Kidney epithelial cell (primary cell): Measurements from ENCODE around the gene OCIAD1. TPM values are rescaled to one million over a fixed set of nuclear protein-coding genes. Genes with fewer than 3 reads are reported as not detected.
"Not testable (repeated sequence)": the region's sequence is repeated elsewhere in the genome, so short reads cannot be mapped to it uniquely, and the experiment has no call there.

Experiments used
- DNase-seq: peaks from one replicate; pipeline ENCODE4 v3.0.0-alpha.2; 2010; ENCODE audit warnings: low read depth
- H3K27me3 ChIP-seq: 2 replicates; pipeline ENCODE4 v1.6.0; 2011; ENCODE audit warnings: low read length; ENCODE audit not compliant: control insufficient read depth, insufficient read depth
- H3K36me3 ChIP-seq: 2 replicates; pipeline ENCODE4 v1.5.1; 2011; ENCODE audit warnings: low read length; ENCODE audit not compliant: control insufficient read depth, insufficient read depth
- H3K4me3 ChIP-seq: 2 replicates; pipeline ENCODE4 v1.5.1; 2011; ENCODE audit warnings: low read depth, mild to moderate bottlenecking, control low read depth, low read length
- CTCF ChIP-seq: IDR thresholded peaks from 2 replicates; pipeline ENCODE4 v1.5.1; 2011; ENCODE audit warnings: mild to moderate bottlenecking, moderate library complexity, low read length, control low read depth, inconsistent platforms; ENCODE audit not compliant: insufficient read depth, poor library complexity, severe bottlenecking
- total RNA-seq: library from RNA; depleted of rRNA; stranded (reverse); fragments of >200 nt; gene quantifications from 2 replicates; pipeline ENCODE4 v1.2.3, GENCODE V29; 2015

The OCIAD1 gene
- total RNA-seq, 1 donor from 2014 or later, result 166 TPM

- H3K36me3 ChIP-seq, result peaks cover 1% of the 10 kb centered on the region
- no peak overlapping the region for H3K4me3 ChIP-seq
- no peak for DNase-seq
- no peaks in the 10 kb centered on the region for H3K27me3 ChIP-seq
- no peak for TF ChIP-seq CTCF
Measured at GRCh38 chr4:48832571-48832970, 1.7 kb downstream of the OCIAD1 start.

- H3K27me3 ChIP-seq, result no peaks in the 10 kb centered on the region
- no peak overlapping the region for H3K4me3 ChIP-seq
- no peak for DNase-seq
- peaks cover 1% of the 10 kb centered on the region for H3K36me3 ChIP-seq
- TF ChIP-seq CTCF, result no peak
Measured at GRCh38 chr4:48836658-48837057, 5.8 kb downstream of the OCIAD1 start.

GRCh38 chr4:48841045-48841827 is 10.3 kb downstream of the OCIAD1 start:
- no peak for TF ChIP-seq CTCF
- no peaks in the 10 kb centered on the region for H3K27me3 ChIP-seq

GRCh38 chr4:48844843-48845242 is 14.0 kb downstream of the OCIAD1 start:
- H3K27me3 ChIP-seq, result no peaks in the 10 kb centered on the region
- no peak for DNase-seq
- H3K36me3 ChIP-seq, result no peaks in the 10 kb centered on the region

More at GRCh38 chr4:48841045-48841827, 10.3 kb downstream of the OCIAD1 start:
- H3K36me3 ChIP-seq, result no peaks in the 10 kb centered on the region
- H3K4me3 ChIP-seq, result no peak overlapping the region
- DNase-seq, result no peak

GRCh38 chr4:48848799-48849198 is 17.9 kb downstream of the OCIAD1 start:
- not testable (repeated sequence) for H3K27me3 ChIP-seq, H3K36me3 ChIP-seq, DNase-seq

More at GRCh38 chr4:48844843-48845242, 14.0 kb downstream of the OCIAD1 start:
- TF ChIP-seq CTCF, result no peak
- H3K4me3 ChIP-seq, result no peak overlapping the region

GRCh38 chr4:48851651-48852050 is 20.8 kb downstream of the OCIAD1 start:
- no peak for TF ChIP-seq CTCF
- H3K4me3 ChIP-seq, result no peak overlapping the region
- no peak for DNase-seq
- H3K36me3 ChIP-seq, result no peaks in the 10 kb centered on the region
- H3K27me3 ChIP-seq, result no peaks in the 10 kb centered on the region

More at GRCh38 chr4:48848799-48849198, 17.9 kb downstream of the OCIAD1 start:
- H3K4me3 ChIP-seq, result not testable (repeated sequence)
